Measurements from ENCODE around the gene RANBP17.

The RANBP17 gene

DNA sequence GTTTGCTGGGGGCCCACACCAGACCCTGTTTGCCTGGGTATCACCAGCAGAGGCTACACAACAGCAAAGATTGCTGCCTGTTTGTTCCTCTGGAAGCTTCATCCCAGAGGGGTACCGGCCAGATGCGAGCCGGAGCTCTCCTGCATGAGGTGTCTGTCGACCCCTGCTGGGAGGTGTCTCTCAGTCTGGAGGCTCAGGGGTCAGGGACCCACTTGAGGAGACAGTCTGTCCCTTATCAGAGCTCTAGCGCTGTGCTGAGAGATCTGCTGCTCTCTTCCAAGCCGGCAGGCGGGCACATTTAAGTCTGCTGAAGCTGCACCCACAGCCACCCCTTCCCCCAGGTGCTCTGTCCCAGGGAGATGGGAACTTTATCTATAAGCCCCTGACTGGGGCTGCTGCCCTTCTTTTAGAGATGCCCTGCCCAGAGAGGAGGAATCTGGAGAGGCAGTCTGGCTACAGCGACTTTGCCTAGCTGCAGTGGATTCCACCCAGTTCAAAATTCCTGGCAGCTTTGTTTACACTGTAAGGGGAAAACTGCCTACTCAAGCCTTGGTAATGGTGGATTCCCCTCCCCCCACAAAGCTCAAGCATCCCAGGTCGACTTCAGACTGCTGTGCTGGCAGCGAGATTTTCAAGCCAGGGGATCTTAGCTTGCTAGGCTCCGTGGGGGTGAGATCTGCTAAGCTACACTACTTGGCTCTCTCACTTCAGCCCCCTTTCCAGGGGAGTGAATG is 241.2 kb downstream of the RANBP17 start:
- no peak for DNase-seq

DNA sequence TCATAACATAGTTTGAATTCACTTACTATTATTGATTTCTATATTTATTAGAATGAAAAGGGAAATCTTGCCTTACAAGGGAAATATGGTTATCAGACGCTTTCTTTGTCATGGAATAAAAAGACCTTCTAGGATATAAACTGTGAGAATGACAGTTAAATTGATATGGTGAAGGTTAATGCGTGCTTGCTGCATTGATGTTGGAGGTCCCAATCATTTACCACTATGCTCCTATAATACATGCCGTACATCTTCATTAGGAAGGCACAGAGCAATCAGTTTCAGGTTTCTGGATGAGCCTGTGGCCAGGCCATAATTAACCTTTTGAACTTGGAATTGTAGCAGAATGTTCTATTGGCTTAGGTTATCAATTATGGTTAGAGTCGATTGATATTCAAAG is 245.9 kb downstream of the RANBP17 start:
- no peak for DNase-seq

DNA sequence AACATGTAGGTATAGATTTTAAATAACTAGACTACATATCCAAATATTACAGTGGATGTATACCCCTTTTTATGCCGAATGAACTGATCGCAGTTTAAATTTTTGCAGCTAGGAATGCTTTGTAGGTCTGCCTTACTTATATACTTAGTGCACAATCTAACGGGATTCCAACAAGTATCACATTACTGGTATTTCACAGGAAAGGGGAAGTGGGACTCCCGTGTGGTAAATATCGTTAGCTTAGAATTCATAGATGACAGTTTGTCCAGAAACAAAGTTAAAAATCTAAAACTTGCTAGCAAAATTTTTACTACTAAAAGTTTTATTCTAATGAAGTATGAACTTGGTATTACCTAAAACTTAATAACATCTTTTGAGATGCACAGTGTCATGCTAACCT is 253.7 kb downstream of the RANBP17 start:
- DNase-seq: no peak

DNA sequence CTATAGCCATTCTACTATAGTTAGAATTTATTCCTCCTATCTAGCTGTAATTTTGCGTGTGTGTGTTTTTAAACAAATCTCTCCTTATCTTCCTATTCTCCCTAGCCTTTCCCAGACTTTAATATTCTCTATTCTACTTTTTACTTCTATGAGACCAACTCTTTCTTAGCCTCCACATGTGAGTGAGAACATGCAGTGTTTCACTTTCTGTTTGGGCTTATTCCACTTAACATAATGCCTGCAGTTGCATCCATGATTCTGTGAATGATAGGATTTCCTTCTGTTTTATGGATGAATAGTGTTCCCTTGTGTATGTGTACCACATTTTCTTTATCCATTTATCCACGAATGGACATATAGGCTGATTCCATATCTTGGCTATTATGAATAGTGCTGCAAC is 254.9 kb downstream of the RANBP17 start:
- DNase-seq: no peak

DNA sequence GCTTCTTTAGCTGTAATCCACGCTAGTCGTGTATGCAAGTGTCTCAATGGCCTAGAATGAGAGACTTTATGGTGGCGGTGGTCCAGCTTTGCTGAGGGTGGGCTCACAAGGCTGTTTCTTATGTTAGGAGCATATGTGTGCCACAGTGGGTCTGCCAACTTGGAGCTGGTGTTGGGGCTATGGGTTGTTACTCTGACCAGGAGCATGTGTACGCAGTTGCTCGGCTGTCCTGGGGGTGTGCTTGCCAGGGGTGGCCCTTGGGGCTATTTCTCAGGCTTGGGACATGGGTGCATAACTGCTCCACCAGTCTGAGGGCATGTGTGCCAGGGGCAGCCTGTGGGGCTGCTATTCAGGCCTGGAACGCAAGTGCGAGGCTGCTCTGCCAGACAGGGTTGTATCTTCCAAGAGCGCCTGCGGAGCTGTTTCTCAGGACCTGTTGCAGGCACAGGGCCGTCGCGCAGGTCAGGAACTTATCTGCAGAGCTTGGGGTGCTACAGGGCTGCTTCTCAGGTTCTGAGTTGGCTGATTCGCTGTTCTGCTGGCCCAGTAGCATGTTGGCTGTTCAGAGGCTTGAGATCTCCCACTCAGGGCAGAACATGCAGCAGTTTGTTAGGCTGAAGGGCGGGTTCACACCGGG is 259.3 kb downstream of the RANBP17 start:
- no peak for DNase-seq

DNA sequence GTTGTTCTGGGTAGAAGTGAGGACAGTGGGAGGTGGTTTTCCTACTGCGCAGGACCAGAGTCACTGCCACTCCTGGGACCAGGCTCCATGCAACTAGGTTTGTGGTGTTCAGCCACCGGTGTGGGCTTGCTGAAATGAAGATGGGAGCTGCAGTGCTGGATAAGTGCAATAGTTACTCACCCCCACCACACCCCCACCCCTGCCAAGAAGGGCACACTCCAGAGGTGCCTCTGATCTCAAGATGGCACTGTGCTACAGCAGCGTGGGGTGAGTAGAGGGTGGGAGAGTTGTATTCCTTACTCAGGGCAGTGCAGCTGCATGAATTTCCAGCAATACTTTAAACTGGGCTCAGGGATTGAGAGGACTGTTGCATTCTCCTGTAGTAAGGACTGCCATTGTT is 259.8 kb downstream of the RANBP17 start:
- DNase-seq: no peak

DNA sequence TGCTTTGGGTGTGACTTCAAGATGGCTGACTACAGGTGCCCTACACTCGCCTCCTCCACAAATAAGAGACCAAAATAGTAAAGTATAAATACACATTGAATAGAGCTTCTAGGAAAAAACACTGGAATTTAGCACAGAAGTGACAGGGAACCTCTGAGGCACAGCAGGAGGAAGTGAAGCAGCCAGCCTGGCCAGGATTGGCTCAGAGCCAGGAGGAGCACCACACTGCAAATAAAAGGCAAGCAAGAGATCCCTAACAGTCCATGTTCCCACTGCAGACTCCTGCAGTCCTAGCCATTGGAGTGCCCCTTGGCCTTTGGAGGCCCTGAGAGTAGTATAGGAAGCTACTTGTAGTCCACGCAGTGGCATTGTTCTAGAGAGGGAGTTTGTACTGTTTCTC is 260.6 kb downstream of the RANBP17 start:
- no peak for DNase-seq

DNA sequence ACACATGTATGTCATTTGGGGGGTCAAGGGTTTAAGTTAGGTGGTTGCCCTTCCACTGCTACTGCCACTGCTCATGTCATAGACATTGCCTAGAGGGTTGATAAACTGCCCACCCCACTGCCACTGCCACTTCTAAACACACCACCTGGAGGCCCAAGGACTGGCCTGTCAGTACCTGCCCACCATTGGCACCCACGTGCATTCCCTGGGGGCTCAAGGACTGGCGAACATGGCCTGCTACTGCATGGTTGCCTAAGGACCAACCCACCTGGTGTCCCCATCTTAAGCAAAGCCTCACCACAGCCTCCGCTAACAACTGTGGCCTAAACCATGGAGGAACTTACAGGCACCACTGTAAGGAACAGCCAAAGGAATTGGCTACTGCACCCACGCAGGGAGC is 261.6 kb downstream of the RANBP17 start:
- DNase-seq: no peak

DNA sequence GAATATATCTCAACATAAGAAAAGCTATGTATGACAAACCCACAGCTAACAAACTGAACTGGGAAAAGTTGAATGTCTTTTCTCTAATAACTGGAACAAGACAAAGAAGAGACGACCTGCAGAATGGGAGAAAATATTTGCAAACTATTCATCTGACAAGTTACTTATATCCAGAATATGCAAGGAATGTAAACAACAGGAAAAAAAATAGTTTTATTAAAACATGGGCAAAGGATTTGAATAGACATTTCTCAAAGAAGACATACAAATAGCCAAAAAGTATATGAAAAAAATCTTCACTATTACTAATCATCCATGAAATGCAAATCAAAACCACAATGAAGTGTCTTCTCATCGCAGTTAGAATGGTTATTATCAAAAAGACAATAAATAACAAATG is 265.5 kb downstream of the RANBP17 start:
- no peak for DNase-seq

DNA sequence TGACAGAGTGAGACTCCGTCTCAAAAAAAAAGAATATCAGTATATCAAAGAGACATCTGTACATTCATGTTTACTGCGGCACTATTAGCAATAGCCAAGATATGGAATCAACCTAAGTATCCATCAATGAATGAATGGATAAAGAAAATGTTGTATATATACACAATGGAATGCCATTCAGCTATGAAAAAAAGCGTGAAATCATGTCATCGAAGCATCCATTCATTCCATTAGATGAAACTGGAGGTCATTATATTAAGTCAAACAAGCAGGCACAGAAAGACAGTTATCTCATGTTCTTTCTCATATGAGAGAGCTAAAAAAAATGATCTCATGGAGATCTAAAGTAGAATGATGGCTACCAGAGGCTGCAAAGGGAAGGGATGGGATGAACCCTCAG is 266.3 kb downstream of the RANBP17 start:
- no peak for DNase-seq

DNA sequence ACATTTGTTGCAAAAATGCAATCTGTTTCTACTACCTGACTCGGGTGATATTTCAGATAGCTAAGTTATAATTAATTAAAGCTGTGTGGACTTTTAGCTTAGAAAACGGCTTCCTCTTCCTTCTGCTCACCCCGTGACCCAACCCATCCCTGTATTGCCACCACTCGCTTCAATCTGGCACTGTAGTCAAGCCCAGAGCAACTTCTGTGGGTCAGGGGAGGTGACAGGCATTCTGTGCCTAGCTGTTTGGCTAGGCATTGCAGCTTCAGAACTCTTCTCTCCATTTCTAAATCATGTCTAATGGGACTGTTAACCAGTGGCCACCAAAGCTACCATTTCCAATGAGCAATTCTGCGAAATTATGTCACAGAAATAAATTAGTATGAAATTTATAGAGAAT is 267.5 kb downstream of the RANBP17 start:
- no peak for DNase-seq

DNA sequence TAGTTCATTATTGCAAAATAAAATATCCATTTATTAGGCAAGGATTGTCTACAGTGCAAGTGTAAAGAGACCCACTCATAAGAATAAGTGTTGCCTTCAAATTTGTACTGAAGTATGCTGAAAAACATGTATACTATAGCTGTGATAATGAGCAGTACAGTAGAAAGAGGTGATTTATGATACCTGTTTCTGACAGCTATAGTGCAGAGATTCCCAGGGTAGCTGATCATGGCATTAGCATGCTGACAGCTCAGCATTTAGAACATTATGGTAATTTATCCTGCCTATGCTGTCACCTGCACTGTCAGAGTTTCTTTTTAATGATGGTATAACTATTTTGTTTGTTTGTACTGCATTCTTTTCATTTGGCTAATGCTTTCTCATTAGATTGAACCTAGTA is 269.7 kb downstream of the RANBP17 start:
- DNase-seq: no peak

DNA sequence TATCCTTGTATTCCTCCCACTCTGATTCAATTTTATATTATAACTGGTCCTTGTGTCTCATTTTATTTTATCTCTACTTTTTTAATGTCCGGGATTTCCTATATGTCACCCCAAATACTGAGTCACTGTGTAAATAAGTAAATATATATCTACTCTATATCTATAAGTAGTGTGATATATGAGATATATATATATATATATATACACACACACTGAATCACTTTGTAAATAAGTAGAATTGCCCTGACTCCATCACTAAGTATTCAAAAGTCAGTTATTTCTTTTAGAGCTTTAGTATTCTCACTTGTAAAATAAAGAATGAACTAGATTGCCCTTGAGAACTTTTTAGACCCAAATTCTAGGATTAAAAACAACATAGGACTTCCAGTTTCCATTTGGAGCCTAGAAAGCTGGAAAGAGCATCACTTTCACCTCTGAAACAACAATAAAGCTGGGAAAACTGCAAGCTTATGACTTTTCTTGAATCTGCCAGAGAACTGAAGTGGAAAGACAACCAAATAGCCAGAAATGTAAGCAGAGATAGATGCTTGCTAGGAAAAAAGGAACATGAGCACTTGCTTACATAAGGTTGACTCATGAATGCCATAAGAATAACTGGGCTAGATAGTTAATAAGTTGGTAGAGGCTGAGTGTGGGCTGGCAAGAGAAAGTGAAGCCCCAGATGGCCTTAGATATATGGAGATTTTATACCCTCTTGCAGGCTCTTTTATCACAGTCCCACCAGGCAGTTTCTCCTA is 276.1 kb downstream of the RANBP17 start:
- DNase-seq: no peak

DNA sequence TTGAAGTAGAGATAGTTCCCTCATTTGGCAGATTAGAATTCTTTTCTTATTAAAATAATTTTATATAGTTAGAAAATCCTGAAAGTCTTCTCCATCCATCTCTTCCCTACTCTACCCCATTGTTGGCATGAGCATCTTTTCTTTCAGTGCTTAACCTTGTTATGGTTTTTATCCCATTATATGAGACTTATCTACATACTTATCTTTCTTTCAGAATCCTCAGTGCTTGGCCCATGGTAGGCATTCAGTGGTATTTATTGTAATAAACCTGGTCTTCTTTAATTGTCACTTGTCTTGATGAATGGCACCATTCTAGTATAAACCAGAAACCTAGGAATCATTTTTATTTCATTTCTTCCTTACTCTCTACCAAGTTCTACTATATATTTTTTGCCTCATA is 277.4 kb downstream of the RANBP17 start:
- DNase-seq: no peak

DNA sequence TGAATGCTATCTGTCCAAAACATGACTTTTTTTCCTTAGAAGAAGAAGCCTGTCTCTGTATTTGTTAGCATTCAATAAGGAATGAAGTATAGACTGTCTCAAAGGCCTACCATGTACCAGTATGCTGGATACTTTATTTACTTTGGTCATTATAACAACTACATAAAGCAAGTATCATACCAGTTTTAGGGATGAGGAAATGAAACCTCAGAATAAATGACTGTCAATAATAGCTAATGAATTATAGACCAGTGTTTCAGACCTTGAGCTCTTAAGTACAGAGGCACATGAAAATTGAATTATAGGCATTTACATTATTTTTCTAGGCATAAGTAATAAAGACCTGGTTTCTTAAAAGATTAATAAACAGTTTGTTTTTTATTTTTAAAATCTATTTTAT is 280.8 kb downstream of the RANBP17 start:
- DNase-seq: no peak

DNA sequence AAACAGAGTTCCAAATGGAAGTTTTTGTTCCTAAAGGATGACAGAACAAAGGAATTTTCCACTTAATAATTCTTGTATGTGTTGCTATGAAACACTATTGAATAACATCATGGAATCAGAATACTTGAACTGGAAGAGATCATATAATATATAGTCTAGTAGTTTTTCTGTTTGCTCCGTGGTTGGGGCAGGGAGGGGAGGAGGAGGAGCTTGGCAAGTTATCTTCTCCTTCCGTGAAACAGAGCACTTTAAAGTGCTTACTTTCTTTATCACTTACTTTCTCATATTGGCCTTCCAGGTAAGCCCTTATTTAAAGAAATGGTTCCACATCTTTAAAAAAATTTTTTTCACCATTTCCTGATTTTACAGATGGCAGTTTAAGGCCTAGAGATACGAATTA is 281.4 kb downstream of the RANBP17 start:
- DNase-seq: no peak

DNA sequence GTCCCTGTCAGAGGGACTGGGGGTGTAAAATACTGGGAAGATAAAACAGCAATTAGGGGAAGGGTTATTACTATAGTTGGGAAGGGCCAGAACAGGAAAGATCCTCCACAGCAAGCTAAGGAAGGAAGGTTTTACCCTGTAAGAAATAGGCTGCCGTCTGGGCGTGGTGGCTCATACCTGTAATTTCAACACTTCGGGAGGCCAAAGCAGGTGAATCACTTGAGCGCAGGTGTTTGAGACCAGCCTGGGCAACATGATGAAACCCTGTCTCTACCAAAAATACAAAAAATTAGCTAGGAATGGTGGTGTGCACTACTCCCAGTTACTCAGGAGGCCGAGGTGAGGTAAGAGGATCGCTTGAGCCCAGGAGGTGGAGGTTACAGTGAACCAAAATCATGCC is 282.1 kb downstream of the RANBP17 start:
- no peak for DNase-seq

DNA sequence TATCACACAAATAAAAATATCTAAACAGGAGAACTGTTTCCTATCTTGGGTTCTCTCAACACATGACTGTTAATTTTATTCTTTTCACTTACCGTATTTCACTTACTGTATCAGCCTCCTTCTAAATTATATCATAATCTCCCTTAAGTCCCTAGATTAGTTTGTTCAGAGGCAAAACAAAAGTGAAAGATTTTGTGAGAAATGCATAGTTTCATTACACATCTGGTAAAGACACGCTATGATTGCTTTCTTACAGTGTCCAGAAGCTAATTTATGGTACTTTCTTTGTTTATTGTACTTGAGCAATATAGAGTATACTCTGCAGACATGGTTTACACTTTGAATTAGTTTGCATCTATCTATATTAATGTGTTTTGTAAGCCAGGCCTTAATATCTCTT is 287.5 kb downstream of the RANBP17 start:
- DNase-seq: no peak

DNA sequence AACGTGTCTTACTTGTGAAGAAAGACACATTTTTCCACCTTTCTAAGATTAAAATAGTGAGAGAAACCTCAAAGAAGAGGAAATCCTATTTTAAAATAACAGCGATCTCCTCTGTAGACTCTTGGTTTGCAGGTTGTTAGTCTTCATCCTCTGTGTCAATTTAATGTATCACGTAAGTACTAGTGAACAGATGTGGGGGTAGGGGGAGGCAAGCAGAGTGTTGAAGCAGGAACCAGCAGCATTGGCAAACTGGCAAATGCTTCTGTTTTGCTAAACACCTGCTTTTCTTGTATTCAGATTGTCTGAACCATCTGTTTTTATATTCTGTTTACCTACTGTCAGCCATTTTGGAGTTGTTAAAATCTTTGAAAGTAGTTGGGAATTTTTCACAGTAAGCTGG is 288.0 kb downstream of the RANBP17 start:
- no peak for DNase-seq

DNA sequence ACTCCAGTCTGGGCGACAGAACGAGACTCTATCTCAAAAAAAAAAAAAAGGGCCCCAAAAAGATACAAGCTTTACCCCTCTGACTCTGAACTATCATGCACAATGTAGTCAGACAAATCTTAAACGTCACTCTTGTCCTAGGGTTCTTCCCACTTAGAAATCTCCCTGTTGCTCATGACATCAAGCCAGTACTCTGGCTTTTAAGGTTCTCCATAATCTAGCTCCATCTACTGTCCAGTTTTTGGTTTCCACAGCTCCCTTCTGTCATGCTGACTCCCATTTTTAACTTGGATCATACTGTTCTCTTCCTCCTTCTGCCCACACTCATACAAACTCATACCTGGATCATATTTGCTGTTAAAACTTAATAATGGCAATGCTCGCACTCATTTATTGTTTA is 290.6 kb downstream of the RANBP17 start:
- DNase-seq: no peak

DNA sequence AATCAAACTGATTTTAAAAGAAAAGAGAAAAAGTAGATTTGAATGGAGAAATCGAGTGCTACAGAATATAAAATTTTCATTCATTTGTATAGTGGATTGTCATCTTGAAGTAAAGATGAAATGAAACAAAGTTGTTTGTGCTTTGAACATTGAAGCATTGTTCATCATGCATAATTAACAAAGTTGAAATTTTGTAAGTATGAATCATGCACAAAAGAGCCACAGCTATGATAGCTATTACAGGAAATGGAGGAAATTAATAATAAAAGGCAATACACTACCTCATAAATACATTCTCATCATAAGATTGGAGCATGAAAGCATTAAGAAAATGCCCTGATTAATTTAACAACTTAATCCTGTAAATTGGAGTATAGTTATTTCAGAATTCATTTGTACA is 293.8 kb downstream of the RANBP17 start:
- DNase-seq: no peak

DNA sequence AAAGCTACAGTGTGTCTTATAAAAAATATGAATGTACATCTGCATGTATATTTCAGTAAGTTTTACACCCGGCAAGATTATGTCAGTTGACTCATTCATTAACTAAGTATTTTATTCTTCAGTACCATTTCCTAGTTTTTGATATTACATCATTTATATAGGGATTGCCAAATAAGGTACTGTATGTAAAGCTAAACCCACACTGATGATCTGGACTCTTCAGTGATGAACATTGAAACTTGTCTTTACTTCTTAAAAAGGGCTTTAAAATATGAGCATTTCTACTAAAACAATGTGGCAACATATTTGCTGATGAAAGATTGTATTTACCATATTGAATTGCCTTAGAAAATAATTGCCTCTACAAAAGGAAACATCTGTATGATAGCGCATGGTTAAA is 295.5 kb downstream of the RANBP17 start:
- DNase-seq: no peak

DNA sequence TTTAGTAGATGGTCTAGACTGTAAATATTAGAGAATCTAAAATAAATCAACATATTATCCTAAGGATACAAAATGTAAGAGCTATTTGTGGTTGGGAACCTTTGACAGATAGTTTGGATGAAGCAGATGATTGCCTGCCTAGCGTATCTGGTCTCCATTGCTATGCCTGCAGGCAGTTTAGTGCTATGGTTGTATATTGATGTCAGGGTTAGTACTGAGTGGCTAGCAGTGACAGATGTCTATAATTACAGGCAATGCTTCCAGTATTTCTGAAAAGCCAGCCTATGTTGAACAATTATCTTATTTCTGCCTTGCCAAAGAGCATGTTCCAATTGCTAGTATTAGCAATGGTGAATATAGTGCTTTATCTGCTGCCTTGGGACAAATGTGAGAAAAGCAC is 296.0 kb downstream of the RANBP17 start:
- DNase-seq: no peak

DNA sequence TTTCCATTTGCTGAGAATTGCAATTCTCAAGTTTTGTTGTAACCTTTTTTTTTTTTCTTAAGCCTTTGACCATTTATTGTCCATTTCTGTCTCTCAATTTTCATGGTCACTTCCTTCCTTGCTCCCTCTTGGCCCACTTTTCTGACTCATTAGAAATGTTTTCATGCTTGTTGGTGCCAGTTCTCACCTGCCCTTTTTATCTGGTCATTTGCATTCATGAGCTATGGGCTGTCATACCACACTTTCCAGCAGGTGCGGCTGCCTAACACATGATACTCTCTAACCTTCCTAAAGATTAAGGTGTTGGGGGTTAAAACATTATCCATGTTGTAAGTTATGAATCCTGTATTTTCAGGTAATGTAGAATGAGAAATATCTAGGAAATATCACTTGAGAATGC is 296.8 kb downstream of the RANBP17 start:
- DNase-seq: no peak

Data from activated T-cell treated with anti-CD3 and anti-CD28 coated beads, Interleukin-2, amount 50 U/mL, for 1 hour (primary cell).